Kidney (tissue), 14 donors: ENCODE measurements around the gene RXRB. TPM values are rescaled to one million over a fixed set of nuclear protein-coding genes. Genes with fewer than 3 reads are reported as not detected.
A peak's percentile ranks its signal among the peaks of the same experiment; 100 is the strongest.

Experiments
- DNase-seq, 5 donors: peaks; one replicate each; pipeline ENCODE4 v3.0.0-alpha.2; 2013 to 2020
- FAIRE-seq: peaks from 2 replicates; lab custom pipeline; 2012; peaks lifted over from hg19 to GRCh38; lab: Jason Lieb, UNC
- H3K27ac ChIP-seq, 2 donors: one replicate each; pipeline ENCODE4 v1.7.0; 2013; ENCODE audit warnings: low read depth in 2 of 2, low read length in 2 of 2, inconsistent platforms in 1 of 2
- H3K27me3 ChIP-seq: one replicate; pipeline ENCODE4 v1.7.1; 2013; ENCODE audit warnings: low read length, inconsistent platforms; ENCODE audit not compliant: control insufficient read depth, insufficient read depth
- H3K36me3 ChIP-seq, 3 donors: one replicate each; pipeline versions ENCODE4 v1.7.0 to v1.7.1; 2013; ENCODE audit warnings: low read length in 3 of 3, control low read depth in 1 of 3, inconsistent platforms in 1 of 3; ENCODE audit not compliant: insufficient read depth in 3 of 3, control insufficient read depth in 2 of 3
- H3K4me1 ChIP-seq, 3 donors: one replicate each; pipeline versions ENCODE4 v1.7.0 to v1.7.1; 2013; ENCODE audit warnings: low read length in 3 of 3, inconsistent platforms in 1 of 3, low read depth in 1 of 3; ENCODE audit not compliant: control insufficient read depth in 2 of 3, insufficient read depth in 2 of 3
- H3K4me3 ChIP-seq, 3 donors: one replicate each; pipeline versions ENCODE4 v1.7.0 to v1.8.1; 2013; ENCODE audit warnings: low read length in 3 of 3, control low read depth in 1 of 3, inconsistent platforms in 1 of 3
- H3K9ac ChIP-seq, 3 donors: one replicate each; pipeline versions ENCODE4 v1.7.0 to v1.7.1; 2013; ENCODE audit warnings: low read length in 3 of 3, control low read depth in 1 of 3, inconsistent platforms in 1 of 3
- H3K9me3 ChIP-seq, 3 donors: one replicate each; pipeline versions ENCODE4 v1.7.0 to v1.7.1; 2013; ENCODE audit warnings: low read length in 3 of 3, control low read depth in 1 of 3, inconsistent platforms in 1 of 3; ENCODE audit not compliant: control insufficient read depth in 2 of 3, insufficient read depth in 1 of 3
- intact Hi-C: fragments of 100-400 bp; cut with DNase I; formaldehyde crosslinking; loops from one replicate; pipeline ENCODE4 v1.11.1; 2022
- polyA plus RNA-seq: library from polyadenylated mRNA; stranded (reverse); fragments of 350-450 nt; fragmentation: Illumina TruSeq; extraction: RNeasy Lipid Tissue Mini Kit (QIAGEN cat#74804); gene quantifications from one replicate; pipeline ENCODE4 v1.2.3, GENCODE V29; 2014; ENCODE audit warnings: low read depth, low replicate concordance; ENCODE audit not compliant: insufficient read depth
- total RNA-seq: library from RNA; stranded (reverse); fragmentation: NEBNext Ultra II Directional; extraction: Animal tissue kit (Norgen Biotek cat#: 25700); gene quantifications from one replicate; pipeline ENCODE4 v1.2.1, GENCODE V29; 2021
- TF ChIP-seq, protein P1 (sequence below): IDR thresholded peaks from 3 replicates; pipeline ENCODE4 v1.5.1; 2012; ENCODE audit warnings: mild to moderate bottlenecking, moderate library complexity, borderline replicate concordance; ENCODE audit not compliant: insufficient read depth; ENCODE audit errors: extremely low read depth
- donor health status: control.
- donor health status: control.
- donor health status: control.
- donor health status: control.
- donor health status: control.
- donor health status: DM: yes; HTN: yes; CAD: no.
- donor health status: Normal renal cell carcinoma (clear cell type).

Gene RXRB
- total and polyA plus RNA-seq, 2 donors from 2014 or later, result 35.7 to 52.2 TPM

DNA sequence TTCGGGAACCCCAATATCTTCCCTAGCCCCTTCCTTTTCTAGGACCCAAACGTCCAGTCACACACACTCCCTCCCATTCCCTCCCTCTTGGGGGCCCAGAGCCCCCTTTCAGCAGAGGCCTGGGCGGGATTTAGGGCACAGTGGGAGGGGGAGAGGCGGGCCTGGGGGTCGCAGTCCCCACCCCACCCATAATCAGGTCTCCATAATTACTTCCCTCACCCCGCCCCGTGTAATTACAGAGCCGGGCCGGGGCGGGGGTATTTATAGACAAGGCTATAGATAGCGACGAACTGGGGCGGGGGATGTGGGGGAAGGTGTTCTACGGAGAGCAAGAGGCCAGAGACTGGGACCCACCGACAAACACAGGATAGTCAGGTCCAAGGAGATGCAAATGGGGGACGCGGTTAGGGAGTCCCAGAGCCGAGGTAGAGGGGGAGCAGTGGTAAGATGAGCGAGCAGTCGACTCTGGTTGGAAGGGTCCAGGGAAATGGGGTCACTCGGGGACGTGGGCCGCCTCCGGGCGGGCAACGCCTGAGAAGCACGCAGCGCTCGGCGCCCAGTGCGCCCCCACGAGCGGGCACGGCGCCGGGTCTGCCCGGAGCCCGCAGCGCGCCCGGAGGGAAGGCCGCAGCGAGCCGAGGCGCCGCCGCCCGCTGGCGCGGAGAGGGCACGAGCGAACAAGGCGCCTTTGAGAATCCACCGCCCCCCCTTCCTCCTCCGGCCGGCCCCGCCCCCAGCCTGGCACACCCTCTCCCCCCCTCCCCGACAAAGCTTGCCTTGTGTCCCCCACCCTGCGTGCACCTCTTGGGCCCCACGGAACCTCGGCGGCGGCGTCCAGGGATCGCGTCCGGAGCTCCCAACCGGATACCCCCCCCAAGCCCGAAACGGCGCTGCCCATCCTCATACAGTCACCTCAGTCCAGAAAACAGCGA lies 7.5 kb downstream of the RXRB start:
- TF ChIP-seq, protein P1, sequence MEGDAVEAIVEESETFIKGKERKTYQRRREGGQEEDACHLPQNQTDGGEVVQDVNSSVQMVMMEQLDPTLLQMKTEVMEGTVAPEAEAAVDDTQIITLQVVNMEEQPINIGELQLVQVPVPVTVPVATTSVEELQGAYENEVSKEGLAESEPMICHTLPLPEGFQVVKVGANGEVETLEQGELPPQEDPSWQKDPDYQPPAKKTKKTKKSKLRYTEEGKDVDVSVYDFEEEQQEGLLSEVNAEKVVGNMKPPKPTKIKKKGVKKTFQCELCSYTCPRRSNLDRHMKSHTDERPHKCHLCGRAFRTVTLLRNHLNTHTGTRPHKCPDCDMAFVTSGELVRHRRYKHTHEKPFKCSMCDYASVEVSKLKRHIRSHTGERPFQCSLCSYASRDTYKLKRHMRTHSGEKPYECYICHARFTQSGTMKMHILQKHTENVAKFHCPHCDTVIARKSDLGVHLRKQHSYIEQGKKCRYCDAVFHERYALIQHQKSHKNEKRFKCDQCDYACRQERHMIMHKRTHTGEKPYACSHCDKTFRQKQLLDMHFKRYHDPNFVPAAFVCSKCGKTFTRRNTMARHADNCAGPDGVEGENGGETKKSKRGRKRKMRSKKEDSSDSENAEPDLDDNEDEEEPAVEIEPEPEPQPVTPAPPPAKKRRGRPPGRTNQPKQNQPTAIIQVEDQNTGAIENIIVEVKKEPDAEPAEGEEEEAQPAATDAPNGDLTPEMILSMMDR, result no peak
- peak overlapping the region in 1 of 3 donors; percentile 42 for H3K4me3 ChIP-seq
- peaks cover 4% of the 10 kb centered on the region for H3K27me3 ChIP-seq
- no peak overlapping the region for H3K9ac ChIP-seq
- no peak overlapping the region for H3K27ac ChIP-seq
- H3K4me1 ChIP-seq, result peaks cover 0 to 8% (median 4%) of the 10 kb centered on the region in 3 donors
- intact Hi-C loops, result no loop called here
- DNase-seq (peak in 3 of 5 donors; percentile 56 to 82 (median 68)), FAIRE-seq (no peak)
- H3K9me3 ChIP-seq, result no peaks in the 10 kb centered on the region
- peaks cover 9 to 20% (median 17%) of the 10 kb centered on the region in 3 donors for H3K36me3 ChIP-seq

DNA sequence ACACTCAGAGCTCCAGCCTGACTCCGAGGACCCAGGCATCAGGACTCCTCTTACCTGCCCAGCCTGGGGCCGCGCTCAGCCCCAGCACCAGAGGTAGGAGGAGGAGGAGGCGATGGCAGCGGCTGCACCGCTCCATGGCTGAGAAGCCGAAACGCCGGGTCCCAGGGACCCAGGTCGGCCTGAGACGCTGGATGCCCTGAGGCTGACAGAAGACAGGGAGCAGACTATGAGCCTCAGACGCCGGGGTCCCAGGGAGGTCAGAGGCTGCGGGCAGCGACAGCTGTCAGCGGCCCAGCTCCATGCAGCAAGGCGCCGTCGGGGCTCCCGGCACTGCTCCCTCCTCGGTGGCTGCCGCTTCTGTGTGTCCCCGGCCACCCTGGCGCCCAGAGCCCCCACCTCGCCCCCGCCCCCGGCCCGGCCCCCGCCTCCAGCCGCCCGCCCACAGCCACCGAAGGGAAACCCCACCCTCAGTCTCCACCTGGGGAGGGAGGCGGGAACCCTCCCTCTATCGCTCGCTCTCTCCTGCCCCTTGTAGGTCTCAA lies 8.3 kb downstream of the RXRB start, which contains the start of gene COL11A2:
Gene COL11A2, minus strand, starts transcription at position 363 of the 542 bp plus-strand sequence. Its CDS starts 227 bp downstream, at position 136.
- FAIRE-seq (no peak), DNase-seq (peak in 4 of 5 donors; percentile 29 to 72 (median 56))
- Histone ChIP-seq H3K4me1 (peaks cover 0 to 4% (median 4%) of the 10 kb centered on the region in 3 donors), H3K27me3 (peaks cover 4% of the 10 kb centered on the region), H3K9me3 (no peaks in the 10 kb centered on the region), H3K4me3 (peak within 1 kb of the TSS in 1 of 3 donors; percentile 42), H3K36me3 (peaks cover 9 to 18% (median 16%) of the 10 kb centered on the region in 3 donors), H3K27ac (no peak within 1 kb of the TSS), H3K9ac (no peak within 1 kb of the TSS)
- TF ChIP-seq, protein P1, result no peak
- intact Hi-C loops, result no loop called here

DNA sequence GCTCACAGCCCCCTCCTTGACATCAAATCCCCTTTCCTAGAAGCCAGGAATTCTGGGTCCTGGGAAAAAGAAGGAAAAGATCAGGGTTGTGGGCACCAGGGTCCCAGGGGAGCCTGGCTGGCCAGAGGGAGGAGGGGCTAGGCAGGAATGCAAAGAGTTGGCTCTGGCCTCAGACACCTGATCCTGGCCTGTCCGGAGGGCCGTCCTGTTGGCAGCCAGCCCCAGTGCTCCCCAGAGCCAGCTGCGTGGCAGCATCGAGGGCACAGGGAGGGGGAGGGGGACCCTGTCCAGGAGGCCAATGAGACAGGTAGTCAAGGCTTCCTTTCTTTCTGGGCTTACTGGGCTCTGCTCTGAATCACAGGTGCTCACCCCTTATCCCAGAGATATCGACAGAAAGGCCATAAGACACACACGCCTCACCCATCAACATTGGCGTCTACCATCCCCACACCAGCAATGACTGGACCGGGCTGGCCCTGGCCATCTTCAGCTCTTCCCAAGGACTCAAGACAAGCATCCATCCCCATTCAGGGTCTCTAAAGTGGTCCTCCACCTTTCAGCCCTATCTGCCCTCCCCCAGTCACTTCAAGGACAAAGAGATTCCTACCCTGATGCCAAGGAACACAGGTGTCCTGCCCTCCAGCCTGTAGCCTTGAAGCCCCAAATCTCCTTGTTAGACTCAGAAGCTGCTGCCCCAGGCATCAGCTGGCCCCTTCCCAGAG lies 8.9 kb downstream of the RXRB start:
- Histone ChIP-seq H3K36me3 (peaks cover 6 to 14% (median 13%) of the 10 kb centered on the region in 3 donors), H3K27me3 (peaks cover 4% of the 10 kb centered on the region), H3K9me3 (no peaks in the 10 kb centered on the region), H3K4me1 (peaks cover 0 to 4% (median 4%) of the 10 kb centered on the region in 3 donors), H3K27ac (no peak overlapping the region), H3K9ac (no peak overlapping the region), H3K4me3 (no peak overlapping the region)
- FAIRE-seq (no peak), DNase-seq (peak in 2 of 5 donors; percentile 37 to 66)
- TF ChIP-seq, protein P1, result no peak
- intact Hi-C loops, result no loop called here
